Activated gamma-delta T cell treated with Interleukin-2 at 50 U/mL for 16 hours (primary cell): ENCODE results near the gene CRCP.

Source experiments
- DNase-seq: peaks from one replicate; pipeline ENCODE4 v3.0.0-alpha.2; 2020

CRCP gene

DNA sequence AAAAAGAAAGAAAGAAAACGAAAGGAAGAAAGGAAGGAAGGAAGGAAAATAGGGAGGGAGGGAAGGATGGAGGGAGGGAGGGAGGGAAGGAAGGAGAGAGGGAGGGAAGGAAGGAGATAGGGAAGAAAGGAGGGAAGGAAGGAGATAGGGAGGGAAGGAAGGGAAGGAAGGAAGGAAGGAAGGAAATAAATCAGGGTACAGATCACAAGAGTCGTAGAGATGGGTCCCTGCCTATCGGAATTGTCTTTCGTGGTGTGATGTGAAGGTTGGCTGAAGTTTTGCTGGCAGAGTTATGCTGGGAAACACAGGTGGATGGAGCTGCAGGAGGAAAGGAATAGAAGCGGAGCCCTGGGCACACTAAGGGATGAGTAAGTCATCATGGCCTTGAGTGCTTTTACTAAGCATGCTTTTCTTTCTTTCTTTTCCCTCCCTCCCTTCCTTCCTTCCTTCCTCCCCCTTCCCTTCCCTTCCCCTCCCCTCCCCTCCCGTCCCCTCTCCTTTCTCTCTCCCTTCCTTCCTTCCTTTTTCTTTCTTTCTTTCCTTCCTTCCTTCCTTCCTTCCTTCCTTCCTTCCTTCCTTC is 78.6 kb downstream of the CRCP start:
- no peak for DNase-seq

- DNase-seq = no peak
These were observed 83.8 kb downstream of the CRCP start for GRCh38 chr7:66198469-66198868.

- no peak for DNase-seq
These were observed 84.3 kb downstream of the CRCP start for GRCh38 chr7:66198956-66199355.

DNA sequence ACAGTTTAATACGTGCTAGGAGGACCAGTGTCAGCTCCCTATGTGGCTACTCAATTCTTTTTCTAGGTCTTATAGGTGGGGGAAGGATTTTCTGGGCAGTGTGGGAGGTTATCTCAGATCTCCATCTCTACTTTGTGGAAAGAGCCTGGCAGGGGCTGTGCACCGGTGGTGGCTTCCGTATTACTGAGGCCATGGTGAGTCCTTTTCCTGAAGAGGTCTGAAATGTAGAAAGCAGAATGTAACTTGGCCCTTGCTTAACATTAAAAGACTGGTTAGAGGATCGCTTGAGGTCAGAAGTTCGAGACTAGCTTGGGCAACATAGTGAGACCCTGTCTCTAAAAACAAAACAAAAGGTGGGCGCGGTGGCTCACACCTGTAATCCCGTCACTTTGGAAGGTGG is 87.8 kb downstream of the CRCP start:
- no peak for DNase-seq
